Measurements from ENCODE around the gene MNAT1. TPM values are rescaled to one million over a fixed set of nuclear protein-coding genes. Genes with fewer than 3 reads are reported as not detected.

Gene MNAT1
- total RNA-seq, 4 donors from 2014 or later: 32.5 to 71.4 (median 47.7) TPM

DNA sequence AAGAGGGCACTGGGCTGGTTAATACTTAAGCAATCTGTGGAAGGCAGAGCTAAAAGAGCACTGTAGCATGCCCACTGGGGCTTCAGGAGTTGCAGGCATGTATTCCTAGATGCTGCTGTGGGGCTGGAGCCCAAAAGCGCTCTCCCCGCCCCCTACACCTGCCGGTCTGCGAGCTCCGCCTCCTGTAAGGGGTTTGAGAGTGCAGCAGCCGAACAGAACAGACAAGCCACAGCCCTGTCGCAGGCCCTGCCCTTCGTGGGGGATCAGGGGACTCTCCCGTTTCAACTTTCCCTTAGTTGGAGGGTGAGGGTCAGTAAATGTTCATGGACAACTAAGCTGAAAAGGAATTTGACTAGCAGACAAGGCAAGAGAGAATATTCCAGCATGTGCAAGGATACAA is 264.1 kb downstream of the MNAT1 start:
- TF ChIP-seq CTCF (IDR thresholded peaks at IDR 0.05; ENCODE audit: low read depth): no peak

DNA sequence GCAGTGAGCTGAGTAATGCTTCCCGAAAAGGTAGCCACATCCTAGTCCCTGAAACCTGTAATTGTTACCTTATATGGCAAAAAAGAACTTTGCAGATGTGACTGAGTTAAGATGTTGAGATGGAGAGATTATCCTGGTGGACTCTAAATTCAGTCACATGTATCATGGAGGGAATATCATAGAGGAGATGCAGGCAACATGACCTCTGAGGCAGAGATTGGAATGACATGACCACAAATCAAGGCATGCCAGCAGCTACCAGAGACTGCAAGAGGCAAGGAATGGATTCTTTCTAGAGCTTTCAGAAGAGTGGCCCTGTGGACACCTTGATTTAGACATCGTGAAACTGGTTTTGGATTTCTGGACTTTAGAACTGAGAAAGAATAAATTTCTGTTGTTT is 265.0 kb downstream of the MNAT1 start:
- TF ChIP-seq CTCF (IDR thresholded peaks at IDR 0.05; ENCODE audit: low read depth): no peak

DNA sequence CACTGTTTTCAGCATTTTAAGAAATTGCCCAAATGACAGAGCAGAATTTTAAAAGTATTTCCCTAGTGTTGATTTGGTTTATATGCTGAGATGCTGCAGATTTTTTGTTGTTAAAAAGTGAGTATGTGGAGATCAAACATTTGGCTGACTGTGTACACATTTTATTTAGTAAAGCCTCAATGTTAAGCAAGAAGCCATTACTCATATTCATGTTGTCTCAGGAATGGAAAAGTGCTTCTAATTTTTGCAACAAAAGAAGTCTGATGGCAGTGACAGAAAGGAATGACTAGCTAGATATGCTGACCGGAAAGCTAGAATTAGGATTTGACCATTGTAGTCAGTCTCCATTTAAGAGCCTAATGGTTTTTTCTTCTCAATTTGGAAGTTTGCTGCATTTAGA is 269.0 kb downstream of the MNAT1 start:
- no peak for TF ChIP-seq CTCF (IDR thresholded peaks at IDR 0.05; ENCODE audit: low read depth)

DNA sequence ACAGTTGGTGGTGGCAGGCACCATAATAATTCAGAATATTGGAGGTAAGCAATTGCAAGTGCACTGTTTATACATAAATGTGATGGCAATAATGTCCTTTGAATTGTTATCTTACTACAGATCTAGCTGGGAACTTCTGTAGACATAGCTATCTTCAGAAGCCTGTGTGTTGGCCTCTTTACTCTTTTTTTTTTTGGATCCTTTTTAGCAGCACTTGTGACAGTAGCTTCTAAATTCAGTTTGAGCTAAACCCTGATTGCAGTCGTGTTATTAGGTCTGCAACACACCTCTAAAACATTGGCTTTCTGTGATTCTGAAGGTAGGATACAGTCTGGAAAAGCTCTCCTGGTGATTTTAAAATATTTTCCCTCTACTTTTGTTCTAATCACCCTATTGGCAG is 285.0 kb downstream of the MNAT1 start:
- TF ChIP-seq CTCF (IDR thresholded peaks at IDR 0.05; ENCODE audit: low read depth): no peak

Small RNA genes within 50 kb of the gene (small RNA-seq; reads per million reads assigned to genes)
- not detected for gene RNU6-398P

Other genes with a start within 250 kb of the MNAT1 start
- 1 to 10 TPM in 2 of 4 donors, under 1 TPM in 2; 0.33 to 3.7 (median 1.9) TPM for gene C14orf39, start 248.7 kb upstream of the MNAT1 start, total RNA-seq
- gene SIX6, start 225.6 kb upstream of the MNAT1 start, total RNA-seq: not detected
- 10 to 100 TPM in 3 of 4 donors, 1 to 10 TPM in 1; 8.8 to 27.5 (median 16.0) TPM for gene SIX1, start 85.3 kb upstream of the MNAT1 start, total RNA-seq
- gene SIX4, start 10.4 kb upstream of the MNAT1 start, total RNA-seq: 1 to 10 TPM; 2.0 to 3.8 (median 3.1) TPM
- 10 to 100 TPM; 10.2 to 18.1 (median 13.0) TPM for gene TRMT5, start 246.3 kb downstream of the MNAT1 start, total RNA-seq
- 10 to 100 TPM; 20.3 to 98.6 (median 46.3) TPM for gene SLC38A6, start 246.5 kb downstream of the MNAT1 start, total RNA-seq